GM12872 (cell line): ENCODE data around the gene AMFR.

Experiments
- CTCF ChIP-seq: IDR thresholded peaks from 3 replicates; pipeline ENCODE4 v1.5.1; 2011; ENCODE audit warnings: low read depth, mild to moderate bottlenecking, low read length, moderate library complexity; ENCODE audit not compliant: insufficient read depth

The AMFR gene

DNA sequence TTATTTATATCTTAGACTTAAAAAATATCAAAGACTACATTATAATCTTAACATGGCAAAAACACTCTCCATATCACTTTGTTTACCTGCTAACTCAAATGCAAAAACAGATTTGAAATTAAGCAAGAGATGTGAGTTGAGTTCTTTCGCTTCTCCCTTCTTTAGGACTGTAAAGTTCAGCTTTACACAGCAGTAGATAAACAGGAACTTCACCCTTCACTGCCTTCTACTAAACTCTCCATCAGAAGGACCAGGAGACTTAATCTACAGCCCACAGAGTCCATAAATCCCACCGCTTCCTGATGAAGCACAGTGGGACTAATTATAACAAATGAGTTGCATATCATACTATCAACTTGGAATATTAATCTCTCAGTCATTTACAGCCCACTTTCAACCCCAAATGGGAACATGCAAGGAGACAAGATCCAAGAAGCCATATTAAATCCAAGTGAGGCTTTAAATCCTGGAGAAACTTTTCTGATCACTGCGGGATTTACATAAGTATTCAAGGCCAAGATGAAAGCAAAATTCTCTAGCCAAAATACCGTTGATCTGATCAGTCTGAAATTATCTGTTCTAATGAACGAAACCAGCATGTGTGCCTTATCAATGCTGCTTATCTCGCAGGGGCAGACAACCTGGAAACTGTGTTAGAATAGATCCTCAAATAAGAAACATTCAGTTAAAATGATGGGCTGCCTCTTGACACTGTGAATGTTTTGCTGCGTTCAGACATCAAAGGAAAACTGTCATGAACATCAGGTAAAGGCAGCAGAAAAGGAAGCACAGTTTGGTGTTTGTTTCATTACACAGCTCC lies 1.6 kb downstream of the AMFR start:
- no peak for TF ChIP-seq CTCF

DNA sequence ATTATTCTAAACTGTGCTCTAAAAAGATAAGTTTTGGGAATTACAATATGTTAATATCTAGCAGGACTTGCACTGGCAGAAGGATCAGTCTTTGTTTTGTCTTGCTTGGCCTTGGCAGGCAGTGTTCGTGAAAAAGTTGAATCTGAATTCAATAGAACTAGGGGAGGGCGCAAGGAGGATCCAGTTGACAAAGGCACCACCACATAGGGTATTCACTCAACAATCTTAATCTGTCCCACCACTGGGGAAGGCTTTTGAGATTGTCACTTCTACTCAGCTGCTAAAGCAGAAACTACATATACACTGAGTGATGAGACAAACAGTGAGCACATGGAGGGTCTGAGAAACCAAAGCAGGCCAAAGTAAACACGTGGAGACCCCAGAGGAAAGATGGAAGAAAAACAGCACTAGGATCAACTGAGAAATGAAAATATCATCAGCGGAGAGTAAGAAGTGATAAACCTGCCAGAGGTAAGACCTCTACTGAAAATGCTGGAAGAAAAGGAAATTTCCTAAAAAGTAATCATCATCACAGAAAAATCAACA lies 2.4 kb downstream of the AMFR start:
- TF ChIP-seq CTCF = no peak

DNA sequence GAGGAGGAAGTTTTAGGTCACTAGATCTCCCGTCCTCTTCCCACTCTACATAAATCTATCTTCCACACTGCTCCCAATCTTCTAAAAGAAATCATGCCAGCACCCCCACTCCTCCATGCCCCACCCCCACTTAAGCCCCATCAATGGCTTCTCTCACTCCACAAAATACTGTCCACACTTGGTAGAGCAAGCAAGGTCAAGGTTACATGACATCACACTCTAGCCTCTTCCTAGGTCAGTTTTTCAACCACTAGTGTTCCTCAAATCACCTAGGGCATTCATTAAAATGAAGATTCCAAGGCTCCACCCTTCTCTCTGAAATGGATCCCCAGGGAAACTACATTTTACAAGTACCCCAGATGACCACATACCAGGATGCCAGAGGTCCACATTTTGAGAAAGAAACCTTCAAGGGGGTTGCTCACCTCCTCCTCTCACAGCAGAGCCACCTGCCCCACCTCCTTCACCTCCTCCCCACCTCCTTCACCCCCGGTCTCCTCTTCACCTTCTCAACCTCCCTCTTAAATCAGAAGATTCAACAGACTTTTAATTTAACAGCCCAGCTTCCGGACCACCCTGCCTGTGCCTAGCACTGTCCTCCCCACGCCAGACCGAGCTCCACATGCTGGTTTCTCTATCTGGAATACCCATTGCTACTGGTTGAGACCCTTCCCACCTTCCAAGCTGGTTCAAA lies 3.2 kb downstream of the AMFR start:
- no peak for TF ChIP-seq CTCF

DNA sequence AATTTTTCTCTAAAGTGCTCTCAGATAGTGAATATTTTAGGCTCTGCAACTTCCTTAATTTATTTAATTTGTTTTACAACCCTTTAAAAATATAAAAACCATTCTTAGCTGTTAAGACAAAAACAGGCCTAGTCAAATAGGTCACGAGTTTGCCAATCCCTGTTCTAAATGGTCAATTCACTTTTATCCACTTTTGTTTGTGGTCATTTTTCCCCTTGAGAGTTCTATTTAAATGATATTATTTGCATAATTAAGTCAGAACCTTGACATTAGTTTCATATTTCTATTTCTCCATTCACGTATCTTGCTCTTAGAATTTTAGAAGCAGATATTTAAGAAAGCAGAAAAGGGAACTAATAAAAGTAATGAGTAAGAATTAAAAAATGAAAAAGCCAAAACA lies 4.0 kb downstream of the AMFR start:
- TF ChIP-seq CTCF = no peak

- TF ChIP-seq CTCF = no peak
These were observed 4.7 kb downstream of the AMFR start for GRCh38 chr16:56420613-56421012.

- no peak for TF ChIP-seq CTCF
These were observed 5.4 kb downstream of the AMFR start for GRCh38 chr16:56419740-56420548.

- TF ChIP-seq CTCF = no peak
These were observed 8.2 kb downstream of the AMFR start for GRCh38 chr16:56417138-56417537.
